OCI-LY1 (cell line): ENCODE results near the gene TEAD1.

ENCODE experiments used
- CTCF ChIP-seq: fragments of 200-600 bp; sonication (generic), shearing (Covaris generic); IDR thresholded peaks from 2 replicates; pipeline ENCODE4 v1.5.1; 2017; ENCODE audit warnings: mild to moderate bottlenecking, antibody characterized with exemption, low read length, moderate library complexity, mixed read lengths
- EZH2 ChIP-seq: fragments of 200-600 bp; sonication (generic), shearing (Covaris generic); IDR thresholded peaks from 2 replicates; pipeline ENCODE4 v1.8.0; 2017; ENCODE audit warnings: borderline replicate concordance, mixed run types, mild to moderate bottlenecking, antibody characterized with exemption, low read length, moderate library complexity, mixed read lengths

- no peak for TF ChIP-seq CTCF
- TF ChIP-seq EZH2 = no peak
Observed at GRCh38 chr11:12949453-12949852, 275.2 kb downstream of the TEAD1 start.
